Measurements from ENCODE around the gene KARS1.

Gene KARS1

DNA sequence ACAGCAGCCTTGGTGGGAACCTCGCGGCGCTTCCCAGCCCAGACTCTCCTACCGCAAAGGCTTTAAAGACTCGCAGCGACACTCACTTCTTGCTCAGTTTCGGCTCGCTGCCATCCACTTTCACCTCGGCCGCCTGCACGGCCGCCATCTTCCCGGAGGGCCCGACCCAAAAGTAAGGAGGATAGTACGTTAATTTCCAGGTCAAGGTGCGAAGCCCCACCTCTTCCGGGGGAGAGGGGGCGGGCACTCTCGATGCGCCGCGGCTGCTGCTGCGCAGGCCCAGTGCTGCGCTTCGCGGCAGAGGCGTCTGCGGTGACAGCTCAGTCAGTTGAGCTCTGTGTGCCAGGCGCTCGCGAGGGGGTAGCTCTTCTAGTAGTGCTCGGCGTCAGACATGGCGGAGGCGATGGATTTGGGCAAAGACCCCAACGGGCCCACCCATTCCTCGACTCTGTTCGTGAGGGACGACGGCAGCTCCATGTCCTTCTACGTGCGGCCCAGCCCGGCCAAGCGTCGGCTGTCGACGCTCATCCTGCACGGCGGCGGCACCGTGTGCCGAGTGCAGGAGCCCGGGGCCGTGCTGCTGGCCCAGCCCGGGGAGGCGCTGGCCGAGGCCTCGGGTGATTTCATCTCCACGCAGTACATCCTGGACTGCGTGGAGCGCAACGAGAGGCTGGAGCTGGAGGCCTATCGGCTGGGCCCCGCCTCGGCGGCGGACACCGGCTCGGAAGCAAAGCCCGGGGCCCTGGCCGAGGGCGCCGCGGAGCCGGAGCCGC, at the start of gene KARS1, which contains the start of gene TERF2IP:
Gene KARS1 (minus strand): TSS at position 174 of the 773 bp plus-strand sequence. CDS start 26 bp downstream, at position 148.
Gene TERF2IP (plus strand): TSS at position 282 of the 773 bp plus-strand sequence. CDS start 110 bp downstream, at position 392.
- DNase-seq (ENCODE audit: low read depth in 2 of 2), result peak; percentile 92 to 94

- DNase-seq (ENCODE audit: low read depth in 2 of 2), result no peak
These were observed 48.2 kb upstream of the KARS1 start for GRCh38 chr16:75695708-75696107.

GRCh38 chr16:75687361-75687760, 39.9 kb upstream of the KARS1 start:
- DNase-seq (ENCODE audit: low read depth in 2 of 2), result no peak

- no peak for DNase-seq (ENCODE audit: low read depth in 2 of 2)
These were observed 34.8 kb upstream of the KARS1 start for GRCh38 chr16:75682308-75682707.

GRCh38 chr16:75679366-75679765, 31.9 kb upstream of the KARS1 start:
- DNase-seq (ENCODE audit: low read depth in 2 of 2), result no peak

DNA sequence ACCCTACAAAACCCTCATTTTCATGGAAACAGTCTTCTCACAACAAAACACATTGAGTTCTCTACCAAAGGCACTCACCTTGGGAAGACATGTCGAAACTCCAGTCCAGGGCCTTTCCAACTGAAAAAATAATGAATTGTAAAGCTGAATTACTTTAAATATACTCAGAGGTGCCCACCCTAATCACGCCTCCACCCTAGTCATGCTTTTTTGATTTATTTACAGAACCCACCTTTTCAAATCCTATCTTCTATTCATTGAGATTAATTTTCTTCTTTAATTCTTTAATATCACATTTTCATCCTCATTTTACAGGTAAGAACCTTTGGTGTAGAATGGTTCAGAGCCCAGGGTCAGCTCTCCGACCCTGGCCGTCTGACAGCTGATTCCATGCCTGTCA, 29.4 kb upstream of the KARS1 start, which contains the start of gene CPHXL2:
Gene CPHXL2 (minus strand): TSS at position 101 of the 400 bp plus-strand sequence. CDS start 10 bp downstream, at position 91.
- no peak for DNase-seq (ENCODE audit: low read depth in 2 of 2)

DNA sequence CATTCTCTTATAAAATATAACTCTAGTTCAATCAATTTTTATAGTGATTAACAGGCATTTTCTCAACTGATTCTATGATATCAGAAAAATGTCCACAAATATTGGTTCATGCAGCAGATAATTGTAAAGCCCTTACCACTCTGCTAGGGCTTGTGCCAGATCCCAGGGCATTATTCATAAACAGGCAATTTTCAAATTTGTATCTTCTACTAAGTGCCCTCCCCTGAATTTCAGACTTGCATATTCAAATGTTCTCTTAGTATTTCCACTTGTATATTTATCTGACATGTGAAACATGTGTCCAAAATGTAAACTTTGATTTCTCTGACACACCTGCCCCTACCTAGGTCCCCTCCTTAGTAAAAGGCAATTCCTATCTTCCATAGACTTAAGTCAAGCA, 20.0 kb upstream of the KARS1 start:
- DNase-seq (ENCODE audit: low read depth in 2 of 2), result no peak

GRCh38 chr16:75660726-75661302, 13.3 kb upstream of the KARS1 start:
- no peak for DNase-seq (ENCODE audit: low read depth in 2 of 2)

- no peak for DNase-seq (ENCODE audit: low read depth in 2 of 2)
These were observed 12.9 kb upstream of the KARS1 start for GRCh38 chr16:75660321-75660720.

- no peak for DNase-seq (ENCODE audit: low read depth in 2 of 2)
These were observed 10.7 kb upstream of the KARS1 start for GRCh38 chr16:75658175-75658574.

DNA sequence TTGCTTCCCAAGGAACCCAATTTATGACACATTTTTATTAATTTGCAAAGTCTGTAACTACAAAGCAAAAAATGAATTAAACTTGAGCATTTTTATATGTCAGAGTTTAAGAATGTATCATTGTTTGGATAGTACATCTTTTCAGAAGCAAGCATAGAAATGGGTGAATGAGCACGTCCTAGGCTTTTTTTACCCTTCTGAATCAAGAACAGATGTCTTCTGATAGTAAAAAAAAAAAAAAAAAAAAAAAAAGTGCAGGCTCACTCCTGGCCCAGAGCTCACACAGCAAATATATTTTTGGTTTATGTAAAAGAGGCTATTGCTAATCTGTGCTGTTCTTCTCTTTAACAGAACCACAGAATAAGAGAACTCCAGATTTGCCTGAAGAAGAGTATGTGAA, 6.5 kb upstream of the KARS1 start:
- no peak for DNase-seq (ENCODE audit: low read depth in 2 of 2)

GRCh38 chr16:75648265-75649076, 1.0 kb upstream of the KARS1 start:
- DNase-seq (ENCODE audit: low read depth in 2 of 2), result peak; percentile 70 to 71

DNA sequence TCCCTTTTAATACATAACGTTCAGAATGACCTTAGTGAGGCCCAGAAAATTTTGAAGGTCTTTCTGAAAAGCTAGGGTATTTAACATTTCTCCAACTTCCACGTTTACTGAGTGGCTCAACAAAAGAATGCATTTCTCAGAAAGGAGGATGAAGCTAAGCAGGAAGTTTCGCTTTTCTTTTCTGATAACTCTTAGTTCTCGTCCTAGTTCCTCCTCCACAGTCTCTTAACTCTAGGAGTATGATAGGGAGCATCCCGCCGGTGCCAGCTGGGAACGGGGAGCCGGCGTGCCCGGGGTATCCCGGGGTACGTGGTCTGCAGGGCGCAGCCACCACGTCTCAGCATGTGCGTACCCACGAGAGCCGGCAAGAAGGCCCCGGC, 363 bp downstream of the KARS1 start:
- DNase-seq (ENCODE audit: low read depth in 2 of 2), result no peak

DNA sequence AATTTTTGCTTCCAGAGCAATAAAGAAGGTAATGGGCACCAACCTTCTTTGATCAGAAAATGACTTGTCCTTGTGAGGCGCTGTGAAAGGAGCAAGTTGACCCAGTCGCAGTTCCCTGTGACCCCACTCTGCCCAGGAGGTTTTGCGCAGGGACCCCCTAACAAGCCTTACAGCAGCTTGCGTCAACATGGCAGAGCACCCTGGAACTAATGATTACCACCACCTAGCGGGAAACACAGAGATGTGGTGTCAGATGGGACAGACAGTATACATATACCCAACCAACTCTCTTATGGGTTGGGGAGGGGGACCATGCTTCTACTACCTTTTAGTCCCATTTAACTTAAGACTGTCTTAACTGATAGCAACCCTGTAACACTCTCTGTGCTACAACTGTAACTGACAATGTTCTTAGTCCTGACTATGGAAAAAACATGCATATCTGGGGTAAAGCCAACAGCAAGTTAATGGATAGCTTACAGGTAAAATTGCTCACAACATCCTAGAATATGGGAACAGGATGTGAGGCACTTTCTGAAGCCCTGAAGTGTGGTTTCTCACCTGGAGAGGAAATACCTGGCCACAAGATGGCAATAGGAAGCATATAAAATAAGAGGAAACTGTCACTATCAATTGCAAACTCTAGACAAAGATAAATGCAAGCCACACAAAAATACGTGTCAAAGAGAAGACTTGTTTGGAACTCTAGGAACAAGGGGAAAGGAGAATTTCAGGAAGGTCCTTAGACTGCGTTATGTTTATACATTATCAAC, 3.0 kb downstream of the KARS1 start:
- DNase-seq (ENCODE audit: low read depth in 2 of 2), result no peak

DNA sequence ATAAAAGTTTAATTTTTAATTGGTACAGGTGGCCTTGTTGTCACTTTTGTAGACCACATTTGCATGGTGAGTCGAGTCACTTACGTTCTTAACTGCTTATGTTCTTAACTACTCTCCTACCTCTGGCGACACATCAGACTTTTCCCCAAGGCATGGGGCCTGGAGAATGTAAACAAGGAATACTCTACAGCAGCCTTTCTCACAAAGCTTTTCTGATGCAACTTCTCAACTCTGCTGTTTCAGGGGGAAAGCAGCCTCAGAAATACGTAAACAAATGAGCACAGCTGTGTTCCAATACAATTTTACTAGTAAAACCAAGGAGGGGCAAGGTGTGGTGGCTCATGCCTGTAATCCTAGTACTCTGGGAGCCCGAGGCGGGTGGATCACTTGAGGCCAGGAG, 6.9 kb downstream of the KARS1 start:
- no peak for DNase-seq (ENCODE audit: low read depth in 2 of 2)

- DNase-seq (ENCODE audit: low read depth in 2 of 2), result no peak
These were observed 12.4 kb downstream of the KARS1 start for GRCh38 chr16:75635036-75635435.

DNA sequence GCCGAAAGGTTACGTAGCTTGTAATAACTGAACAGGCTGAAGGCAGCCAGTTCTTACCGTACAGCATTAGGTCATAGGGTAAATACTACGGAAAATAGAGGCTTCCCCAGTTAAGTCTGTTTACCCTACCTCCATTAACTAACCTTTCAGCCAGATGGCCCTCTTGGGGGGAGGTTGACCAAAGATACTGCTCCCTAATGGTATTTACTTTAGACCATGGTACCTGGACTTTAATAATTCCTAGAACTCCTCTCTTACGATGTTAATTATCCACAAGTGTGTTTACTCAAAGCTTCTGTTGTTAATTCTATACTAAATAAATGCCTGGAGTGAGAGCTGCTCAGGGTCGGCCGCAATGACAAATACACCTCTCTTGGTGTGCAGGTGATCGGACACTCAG, 14.6 kb downstream of the KARS1 start:
- no peak for DNase-seq (ENCODE audit: low read depth in 2 of 2)

DNA sequence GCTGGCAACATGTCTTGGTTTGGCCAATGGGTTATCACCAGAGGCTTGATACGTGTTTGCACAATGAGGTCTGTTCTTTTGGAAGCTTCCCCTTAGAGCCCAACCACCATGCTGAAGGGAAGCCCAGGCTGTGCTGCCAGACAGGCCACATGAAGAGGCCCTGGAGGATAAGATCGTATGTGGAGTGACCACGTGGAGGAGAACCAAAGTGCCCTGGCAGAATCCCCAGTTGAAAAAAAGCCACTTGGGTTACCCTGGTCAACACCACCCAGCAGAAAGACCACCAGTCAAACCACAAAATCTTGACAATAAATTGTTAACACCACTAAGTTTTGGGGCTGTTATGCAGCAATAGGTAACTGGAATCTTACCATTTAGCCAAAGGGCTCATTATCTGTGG, 17.4 kb downstream of the KARS1 start:
- no peak for DNase-seq (ENCODE audit: low read depth in 2 of 2)

DNA sequence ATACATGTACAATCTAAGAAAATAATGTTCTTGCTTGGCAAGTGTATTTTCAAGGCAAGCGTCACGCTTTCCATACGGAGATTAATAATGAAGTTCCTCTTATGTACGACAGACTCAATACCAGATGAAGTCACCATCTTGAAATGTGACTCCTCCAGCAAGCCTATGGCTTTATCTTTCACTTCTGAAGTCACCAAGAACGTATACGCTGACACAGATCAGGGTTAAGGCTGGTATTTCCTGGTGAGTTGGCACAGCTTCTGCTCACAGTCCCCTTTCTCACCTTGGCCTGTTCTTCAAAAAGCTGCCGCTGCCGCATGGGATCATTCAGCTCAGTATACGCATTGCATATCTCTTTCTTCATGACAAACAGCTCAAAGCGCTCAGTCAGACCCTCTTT, 18.3 kb downstream of the KARS1 start:
- no peak for DNase-seq (ENCODE audit: low read depth in 2 of 2)

DNA sequence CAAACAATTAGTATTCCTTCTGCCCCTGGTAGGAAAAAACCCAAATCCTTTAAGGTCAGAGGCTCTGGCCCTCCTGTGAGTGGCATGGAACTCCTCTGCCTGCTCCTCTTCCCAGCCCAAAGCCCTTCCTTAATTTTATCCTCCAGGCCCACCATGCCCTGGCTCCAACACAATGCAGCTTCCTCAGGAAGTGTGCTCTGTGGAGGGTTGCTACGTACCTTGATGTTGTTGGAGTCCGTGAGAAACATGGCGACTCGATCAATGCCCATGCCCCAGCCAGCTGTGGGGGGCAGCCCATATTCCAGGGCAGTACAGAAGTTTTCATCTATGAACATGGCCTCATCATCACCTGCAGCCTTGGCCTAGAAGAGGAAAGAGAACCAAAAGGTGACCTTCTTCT, 19.1 kb downstream of the KARS1 start:
- no peak for DNase-seq (ENCODE audit: low read depth in 2 of 2)

GRCh38 chr16:75627851-75628250, 19.6 kb downstream of the KARS1 start:
- DNase-seq (ENCODE audit: low read depth in 2 of 2), result no peak

- DNase-seq (ENCODE audit: low read depth in 2 of 2), result no peak
These were observed 20.7 kb downstream of the KARS1 start for GRCh38 chr16:75626806-75627205.

Measured in stimulated activated CD8-positive, alpha-beta memory T cell treated with anti-CD3 and anti-CD28 coated beads, Interleukin-15, amount 100 ng/mL, for 48 hours (primary cell).